HG02884 (cell line): ENCODE results near the gene LPP.

Source experiments
- ATAC-seq: cut with Tn5 transposase; IDR thresholded peaks from one replicate; pipeline ENCODE4 v1.9.1; 2021; ENCODE audit warnings: mild to moderate bottlenecking, moderate library complexity; ENCODE audit not compliant: unreplicated experiment

Gene LPP

DNA sequence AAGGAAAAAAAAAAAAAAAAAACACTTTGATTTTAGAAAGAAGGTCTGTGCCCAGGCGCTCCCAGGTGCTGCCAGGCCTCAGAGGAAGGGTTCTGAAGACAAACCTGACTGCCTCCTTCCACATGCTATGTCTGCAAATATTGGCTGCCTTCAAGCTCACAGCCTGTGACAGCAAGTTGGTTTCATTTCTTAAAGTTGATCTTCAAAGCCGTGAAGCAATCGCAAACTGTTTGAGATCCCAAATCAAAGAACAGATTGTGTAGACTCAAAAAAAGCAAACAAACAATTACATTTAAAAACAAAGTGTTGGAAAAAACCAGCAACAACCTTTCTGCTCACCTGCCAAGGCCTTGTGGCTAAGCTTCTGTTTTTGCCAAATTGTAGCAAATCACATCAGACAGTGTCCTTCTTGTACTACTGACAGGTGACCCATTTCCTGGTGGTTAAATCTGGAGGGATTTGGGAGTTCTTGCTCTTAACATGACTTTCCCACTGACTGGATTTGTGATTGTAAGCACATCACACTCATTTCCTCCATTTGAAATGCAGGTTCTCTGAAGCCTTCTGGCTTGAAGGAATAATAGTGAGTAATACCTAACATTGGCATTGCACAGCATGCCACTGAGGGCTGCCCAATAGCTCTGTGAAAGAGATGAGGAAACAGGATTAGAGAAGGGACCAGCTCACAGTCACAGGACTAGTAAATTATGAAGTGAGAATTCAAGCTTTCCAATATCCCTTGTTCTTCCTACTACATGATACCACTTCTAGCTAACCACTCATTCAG, 502.4 kb downstream of the LPP start:
- no peak for ATAC-seq

DNA sequence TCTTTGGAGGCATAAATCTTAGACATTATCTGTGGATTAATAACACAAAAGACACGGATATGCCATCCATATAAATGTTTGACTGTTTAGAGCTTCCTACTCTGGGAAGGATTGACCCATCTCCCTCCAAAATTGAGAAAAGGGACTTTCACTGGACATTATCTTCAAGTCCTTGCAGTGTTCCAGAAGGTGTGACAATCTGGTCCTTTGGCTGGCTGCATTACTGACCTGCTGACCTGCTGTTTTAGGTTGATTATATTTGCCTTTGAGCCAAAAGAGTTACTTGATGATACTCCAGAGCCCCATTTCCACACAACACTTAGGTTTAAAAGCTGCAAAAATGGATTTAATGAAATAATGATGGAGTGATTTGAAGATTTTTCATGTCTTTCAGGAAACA, 504.6 kb downstream of the LPP start:
- no peak for ATAC-seq

DNA sequence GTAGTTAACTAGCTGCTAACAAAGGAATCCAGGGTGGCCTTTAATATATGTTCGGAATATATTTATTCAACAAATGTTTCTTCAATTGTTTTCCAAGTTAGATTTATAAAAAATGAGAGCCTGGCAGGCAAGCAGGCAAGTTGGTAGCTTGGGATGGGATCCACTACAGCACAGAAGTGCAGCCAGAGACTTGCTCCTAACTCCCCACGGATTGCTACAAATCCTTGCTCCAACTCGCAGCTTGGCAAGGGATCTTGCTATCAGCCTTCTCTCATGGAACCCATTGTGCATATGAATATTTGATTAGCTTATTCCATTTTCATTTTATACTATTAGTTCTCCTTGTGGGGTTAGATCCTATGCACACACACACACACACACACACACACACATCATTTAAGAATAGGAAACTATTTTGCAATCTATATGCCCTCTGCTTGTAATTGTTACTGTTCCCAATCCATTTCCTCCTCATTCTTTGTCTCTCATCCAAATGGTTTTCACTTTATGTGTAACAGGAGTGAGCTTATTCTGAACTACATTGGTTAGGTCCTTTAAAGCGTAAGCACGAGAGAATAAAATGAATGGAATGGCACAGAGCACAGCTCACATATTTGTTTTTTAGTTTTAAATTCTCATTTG, 505.6 kb downstream of the LPP start:
- no peak for ATAC-seq

DNA sequence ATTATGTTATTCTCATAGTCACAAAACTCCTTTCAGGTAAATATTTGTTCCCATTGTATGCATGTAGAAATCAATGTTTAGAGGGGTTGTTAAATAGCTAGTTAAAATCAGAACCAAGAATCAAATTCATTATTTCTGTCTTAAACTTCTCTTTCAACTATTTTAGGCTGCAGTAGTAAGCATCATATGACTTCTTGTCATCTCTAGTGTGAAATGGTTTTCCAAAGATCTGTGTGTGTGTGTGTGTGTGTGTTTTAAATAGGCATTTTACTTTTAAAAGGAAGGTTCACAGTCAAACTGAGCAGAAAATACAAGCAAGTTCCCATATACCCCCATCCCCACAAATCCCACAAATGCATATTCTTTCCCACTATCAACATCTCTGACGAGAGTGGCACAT, 506.5 kb downstream of the LPP start:
- ATAC-seq: no peak

GRCh38 chr3:188661806-188662205, 507.8 kb downstream of the LPP start:
- no peak for ATAC-seq

DNA sequence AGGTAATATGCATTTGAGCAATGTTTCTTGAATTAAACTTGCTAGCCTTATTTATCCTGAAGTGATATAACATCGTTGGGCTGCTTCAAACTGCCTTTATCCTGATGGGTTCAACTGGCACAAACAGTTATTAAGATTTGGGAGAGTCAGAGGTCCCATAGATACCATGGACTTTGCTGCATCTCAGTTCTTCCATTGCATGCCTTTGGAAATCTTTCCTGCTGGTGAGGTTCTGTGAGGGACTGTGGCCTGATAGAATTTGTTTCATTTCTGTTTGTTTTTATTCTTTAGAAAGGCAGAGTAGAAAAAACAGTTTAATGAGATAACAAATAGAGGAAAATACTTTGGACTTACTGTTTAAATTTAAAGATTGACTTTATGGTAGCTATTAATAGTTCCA, 508.3 kb downstream of the LPP start:
- no peak for ATAC-seq

GRCh38 chr3:188662795-188663194, 508.8 kb downstream of the LPP start:
- ATAC-seq: no peak

DNA sequence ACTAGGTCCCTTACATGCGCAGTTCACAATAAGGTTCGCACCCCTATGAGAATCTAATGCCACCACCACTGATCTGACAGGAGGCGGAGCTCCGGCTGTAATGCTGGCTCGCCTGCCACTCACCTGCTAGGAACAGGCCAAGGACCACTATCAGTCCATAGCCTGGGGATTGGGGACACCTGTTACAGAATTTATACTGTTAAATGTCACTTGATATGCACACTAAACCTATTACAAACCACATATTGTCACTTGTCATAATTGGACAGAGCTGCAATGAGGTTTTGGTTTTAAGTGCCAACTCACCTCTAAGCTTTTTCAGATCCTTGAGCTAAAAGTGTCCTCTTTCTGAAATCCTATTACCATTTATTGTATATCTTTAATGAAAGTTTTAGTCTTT, 509.9 kb downstream of the LPP start:
- ATAC-seq: no peak

GRCh38 chr3:188664795-188665194, 510.8 kb downstream of the LPP start:
- ATAC-seq: no peak

DNA sequence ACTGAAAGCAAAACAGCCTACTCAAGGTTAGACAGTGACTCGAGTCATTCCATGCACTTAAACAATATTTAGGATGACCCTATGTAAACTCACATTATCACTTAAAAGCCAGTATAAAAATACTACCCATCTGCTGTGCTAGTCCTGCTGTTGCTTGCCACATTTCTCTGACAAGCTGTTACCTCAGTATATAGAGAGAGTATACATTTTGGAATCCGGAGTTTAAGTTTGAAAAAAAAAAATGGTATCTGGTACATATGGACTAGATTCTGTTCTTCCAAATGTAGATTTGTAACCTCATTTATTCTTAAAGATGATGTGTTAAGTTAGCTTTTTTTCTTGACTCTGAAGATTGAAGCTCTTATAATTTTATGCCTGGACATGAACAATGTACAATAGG, 514.0 kb downstream of the LPP start:
- no peak for ATAC-seq

GRCh38 chr3:188670446-188670845, 516.5 kb downstream of the LPP start:
- ATAC-seq: no peak

GRCh38 chr3:188671971-188672370, 518.0 kb downstream of the LPP start:
- ATAC-seq: no peak

DNA sequence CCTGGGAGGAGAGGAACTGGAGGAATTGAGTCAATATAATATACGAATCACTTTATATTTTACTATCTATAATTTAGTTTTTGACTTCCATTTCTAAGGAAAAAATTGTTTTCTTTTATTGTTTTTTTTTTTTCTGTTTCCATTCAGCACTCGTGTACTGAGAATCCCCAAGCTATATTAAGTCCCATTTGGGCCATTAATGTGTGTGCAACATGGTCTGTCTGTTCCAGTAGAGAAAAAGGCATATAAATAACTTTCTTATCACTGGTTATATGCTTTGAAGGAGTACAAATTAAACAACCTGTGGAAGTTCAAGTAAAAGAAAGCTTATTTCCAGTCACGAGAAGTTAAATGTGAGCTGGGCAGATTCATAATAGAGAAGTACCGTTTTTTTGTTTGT, 518.9 kb downstream of the LPP start:
- no peak for ATAC-seq

DNA sequence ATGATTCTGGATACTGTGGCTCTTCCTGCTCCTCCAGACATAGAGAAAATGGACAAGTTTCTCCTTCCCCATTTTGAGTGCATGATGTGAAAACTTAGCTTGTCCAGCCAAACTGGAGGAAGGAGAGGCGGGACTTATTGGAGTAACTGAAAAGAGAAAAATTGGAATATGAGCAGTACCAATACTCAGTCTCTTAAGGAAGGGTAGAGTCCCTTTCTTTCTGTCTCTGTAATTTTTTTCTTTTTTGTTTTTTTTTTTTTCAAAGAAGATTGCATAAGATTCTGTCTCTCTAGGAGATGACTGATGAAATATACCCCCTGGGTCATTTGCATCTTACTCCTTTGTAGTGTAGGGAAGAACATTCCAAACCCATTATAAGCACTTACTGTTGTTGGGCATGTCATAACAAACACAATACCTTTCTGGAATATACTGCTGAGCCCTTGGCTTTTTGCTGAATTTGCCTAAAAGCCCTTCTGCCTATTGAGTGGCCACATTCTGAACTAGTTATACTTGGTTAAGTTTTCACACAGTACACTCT, 519.8 kb downstream of the LPP start:
- no peak for ATAC-seq

DNA sequence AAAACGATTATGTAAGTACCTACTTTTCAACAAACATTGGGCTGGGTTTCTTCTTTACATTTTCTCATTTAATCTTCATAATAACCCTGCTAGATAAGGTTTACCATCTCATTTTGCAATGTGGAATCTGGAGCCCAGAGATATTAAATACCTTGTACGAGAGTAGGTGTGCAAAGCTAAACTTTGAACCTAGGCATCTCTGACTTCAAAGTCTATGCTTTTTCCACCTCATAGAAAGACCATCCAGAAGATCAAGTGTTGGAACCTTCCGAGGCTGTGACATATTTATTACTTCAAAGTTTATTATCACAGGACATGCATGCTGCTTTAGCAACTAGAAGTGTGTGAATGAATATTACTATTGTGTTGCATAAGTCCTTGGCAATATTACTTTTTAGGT, 520.6 kb downstream of the LPP start:
- ATAC-seq: no peak

GRCh38 chr3:188677344-188677743, 523.4 kb downstream of the LPP start:
- ATAC-seq: no peak

DNA sequence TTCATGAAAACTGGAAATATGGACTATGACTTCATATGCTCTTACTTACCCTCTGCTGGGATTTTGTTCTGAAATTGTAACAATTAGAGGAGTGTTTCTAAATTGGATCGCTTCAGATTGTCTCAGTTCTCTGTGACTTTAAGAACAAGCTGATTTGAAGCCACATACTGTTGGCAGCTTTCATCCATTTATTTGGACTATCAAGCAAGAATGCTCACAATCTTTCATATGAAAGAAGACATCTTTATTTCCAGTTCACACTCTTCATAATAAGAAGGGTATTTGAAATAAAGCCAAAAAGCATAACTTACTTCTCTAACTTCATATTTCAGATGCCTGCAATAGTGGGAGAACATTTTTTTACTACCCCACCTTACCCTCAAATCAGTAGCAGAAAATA, 526.2 kb downstream of the LPP start:
- ATAC-seq: no peak

GRCh38 chr3:188680605-188681004, 526.6 kb downstream of the LPP start:
- no peak for ATAC-seq

DNA sequence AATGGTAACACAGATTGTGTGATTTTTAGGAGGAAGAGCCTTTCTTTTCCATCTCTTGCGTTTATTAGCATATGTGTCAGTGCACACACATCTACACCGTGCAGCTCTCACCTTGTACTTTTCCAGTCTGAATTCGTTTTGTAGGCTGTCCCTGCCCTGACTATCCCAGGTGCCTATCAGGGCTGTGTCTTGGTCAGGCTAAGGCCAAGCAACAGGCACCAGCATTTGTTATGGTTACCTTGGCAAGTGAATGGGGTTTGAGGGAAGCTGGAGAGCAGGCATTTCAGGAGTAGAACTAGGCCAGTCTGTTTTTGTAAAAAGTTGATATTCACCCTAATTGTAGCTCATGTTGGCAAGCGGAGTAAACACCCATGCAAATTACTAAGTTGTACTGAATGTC, 528.4 kb downstream of the LPP start:
- no peak for ATAC-seq

GRCh38 chr3:188683032-188683521, 529.1 kb downstream of the LPP start:
- no peak for ATAC-seq

GRCh38 chr3:188684276-188684675, 530.3 kb downstream of the LPP start:
- ATAC-seq: no peak

GRCh38 chr3:188685789-188686188, 531.8 kb downstream of the LPP start:
- no peak for ATAC-seq
